Ishikawa (cell line): Measurements from ENCODE around the gene EYA3.
A peak's percentile ranks its signal among the peaks of the same experiment; 100 is the strongest.

Source experiments
- CEBPB ChIP-seq: IDR thresholded peaks from 2 replicates; pipeline ENCODE4 v1.6.1; 2012
- CREB1 ChIP-seq: IDR thresholded peaks from 2 replicates; pipeline ENCODE4 v1.6.1; 2012; ENCODE audit warnings: low read depth
- EGR1 ChIP-seq: IDR thresholded peaks from 2 replicates; pipeline ENCODE4 v1.6.1; 2012
- EP300 ChIP-seq: IDR thresholded peaks from 2 replicates; pipeline ENCODE4 v1.6.1; 2012; ENCODE audit warnings: borderline replicate concordance
- FOXM1 ChIP-seq: IDR thresholded peaks from 2 replicates; pipeline ENCODE4 v1.6.1; 2012; ENCODE audit warnings: low read depth, borderline replicate concordance
- NFIC ChIP-seq: IDR thresholded peaks from 2 replicates; pipeline ENCODE4 v1.6.1; 2012
- RAD21 ChIP-seq: IDR thresholded peaks from 2 replicates; pipeline ENCODE4 v1.6.1; 2012; ENCODE audit warnings: low read depth
- REST ChIP-seq: IDR thresholded peaks from 2 replicates; pipeline ENCODE4 v1.6.1; 2012; ENCODE audit warnings: low read depth, mild to moderate bottlenecking
- TAF1 ChIP-seq: IDR thresholded peaks from 2 replicates; pipeline ENCODE4 v1.6.1; 2012; ENCODE audit warnings: low read depth, mild to moderate bottlenecking
- TCF12 ChIP-seq: IDR thresholded peaks from 2 replicates; pipeline ENCODE4 v1.6.1; 2012; ENCODE audit warnings: low read depth
- TEAD4 ChIP-seq: IDR thresholded peaks from 2 replicates; pipeline ENCODE4 v1.6.1; 2012
- YY1 ChIP-seq: IDR thresholded peaks from 2 replicates; pipeline ENCODE4 v1.6.1; 2012; ENCODE audit warnings: low read depth
- ZBTB7A ChIP-seq: IDR thresholded peaks from 2 replicates; pipeline ENCODE4 v1.6.1; 2012; ENCODE audit warnings: low read depth
- TF ChIP-seq, protein P1 (sequence below): IDR thresholded peaks from 2 replicates; pipeline ENCODE4 v1.6.1; 2012
- TF ChIP-seq, protein P2 (sequence below): IDR thresholded peaks from 2 replicates; pipeline ENCODE4 v1.6.1; 2012

EYA3 gene

DNA sequence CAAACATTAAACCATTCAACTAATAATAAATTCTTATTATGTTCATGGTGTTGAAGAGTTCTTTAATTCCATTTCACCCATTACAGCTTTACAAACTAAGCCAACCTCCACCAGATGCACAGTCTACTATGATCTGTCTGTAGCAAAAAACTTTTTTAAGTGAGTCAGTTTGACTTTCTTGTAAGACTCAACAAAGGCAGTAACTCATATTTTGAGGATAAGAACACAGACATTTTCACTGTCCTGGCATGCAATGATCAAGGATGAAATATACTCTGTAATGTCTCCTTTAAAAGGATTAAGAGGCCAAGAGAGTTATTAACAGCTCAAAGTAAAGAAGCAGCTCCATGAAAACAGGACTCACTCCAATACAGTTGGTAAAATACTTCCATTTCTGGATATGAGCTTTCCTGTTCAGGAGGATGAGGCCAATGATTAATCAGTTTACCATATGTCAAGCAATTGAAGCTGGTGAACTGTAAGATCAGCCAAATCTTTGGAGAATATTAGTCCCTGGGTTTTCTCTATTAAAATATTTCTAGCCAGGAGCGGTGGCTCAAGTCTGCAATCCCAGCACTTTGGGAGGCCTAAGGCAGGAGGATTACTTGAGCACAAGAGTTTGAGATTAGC is 108.1 kb downstream of the EYA3 start:
- TF ChIP-seq FOXM1 (no peak), EP300 (no peak), YY1 (no peak)

DNA sequence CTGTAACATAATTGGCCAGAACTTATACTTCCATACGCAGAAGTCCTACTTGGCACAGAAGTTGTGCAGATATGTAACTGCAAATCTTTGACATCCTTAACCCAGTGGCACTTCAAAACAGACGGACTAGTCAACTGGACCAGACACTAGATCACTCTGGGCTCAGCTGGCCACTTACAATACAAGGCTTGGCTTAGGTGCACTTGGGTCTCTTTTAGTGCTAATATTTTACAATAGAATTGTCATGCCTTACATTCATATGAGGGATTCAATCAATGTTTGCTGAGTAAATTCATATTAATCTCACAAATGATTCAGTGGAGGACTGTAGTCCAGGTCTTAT is 108.6 kb downstream of the EYA3 start:
- TF ChIP-seq RAD21 (no peak), TAF1 (no peak), REST (no peak), EP300 (no peak), YY1 (no peak), TEAD4 (no peak), FOXM1 (no peak), EGR1 (no peak), CREB1 (no peak), ZBTB7A (no peak), TCF12 (no peak), CEBPB (no peak), NFIC (no peak)
- TF ChIP-seq, protein P1, sequence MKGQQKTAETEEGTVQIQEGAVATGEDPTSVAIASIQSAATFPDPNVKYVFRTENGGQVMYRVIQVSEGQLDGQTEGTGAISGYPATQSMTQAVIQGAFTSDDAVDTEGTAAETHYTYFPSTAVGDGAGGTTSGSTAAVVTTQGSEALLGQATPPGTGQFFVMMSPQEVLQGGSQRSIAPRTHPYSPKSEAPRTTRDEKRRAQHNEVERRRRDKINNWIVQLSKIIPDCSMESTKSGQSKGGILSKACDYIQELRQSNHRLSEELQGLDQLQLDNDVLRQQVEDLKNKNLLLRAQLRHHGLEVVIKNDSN = no peak
- TF ChIP-seq, protein P2, sequence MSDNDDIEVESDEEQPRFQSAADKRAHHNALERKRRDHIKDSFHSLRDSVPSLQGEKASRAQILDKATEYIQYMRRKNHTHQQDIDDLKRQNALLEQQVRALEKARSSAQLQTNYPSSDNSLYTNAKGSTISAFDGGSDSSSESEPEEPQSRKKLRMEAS = no peak

DNA sequence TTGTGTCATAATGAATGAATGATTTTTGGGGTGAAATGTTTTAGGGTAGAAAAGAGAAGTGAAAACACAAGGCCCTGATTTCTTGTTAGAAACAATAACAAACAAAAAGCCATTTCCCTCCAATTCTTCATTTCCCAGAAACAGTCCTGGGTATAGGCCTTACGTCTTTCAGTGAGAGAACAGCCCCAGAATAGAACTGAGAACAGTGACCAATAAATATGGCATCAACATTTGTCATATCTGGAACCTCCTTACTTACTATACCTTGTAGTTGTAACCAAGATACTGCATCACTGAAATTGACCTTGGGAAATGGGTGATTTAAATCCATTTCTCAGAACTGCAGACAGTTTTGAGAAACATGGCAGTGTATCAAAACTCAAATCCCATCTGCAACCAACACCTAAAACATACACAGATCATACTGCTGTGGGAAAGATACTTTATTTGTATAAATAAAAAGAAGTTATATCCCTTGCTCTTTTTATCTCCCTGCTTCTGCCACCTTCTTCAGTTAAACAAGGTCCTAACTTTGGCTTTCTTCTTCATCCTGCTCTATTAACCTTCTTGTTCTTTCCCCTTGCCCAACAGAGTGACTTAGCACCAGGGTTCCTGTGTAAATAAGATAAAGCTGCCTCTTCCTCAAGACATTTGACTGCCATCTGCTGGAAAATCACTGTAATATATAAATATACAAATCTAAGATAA is 109.1 kb downstream of the EYA3 start:
- TF ChIP-seq CREB1 (no peak), CEBPB (no peak), TEAD4 (no peak), REST (no peak), FOXM1 (no peak), RAD21 (peak; percentile 61)

DNA sequence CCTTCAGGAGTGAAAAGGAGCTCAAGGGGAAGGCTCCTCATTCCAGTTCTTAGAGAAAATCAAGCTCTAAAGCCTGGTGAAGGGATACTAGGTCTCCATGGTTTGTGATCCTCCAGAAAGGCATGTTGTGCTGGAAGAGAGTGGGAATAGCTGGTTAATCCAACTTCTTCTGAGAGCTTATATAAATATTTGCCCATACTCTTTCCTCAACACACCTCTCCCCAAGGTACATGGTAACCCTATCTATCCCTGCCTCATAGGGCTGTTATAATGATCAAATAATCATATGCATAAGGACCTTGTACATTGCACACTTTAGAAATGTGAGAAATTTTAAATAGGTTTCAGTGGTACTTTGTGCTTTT is 114.0 kb downstream of the EYA3 start:
- no peak for TF ChIP-seq TCF12
- TF ChIP-seq, protein P2 = no peak
- no peak for TF ChIP-seq FOXM1
- no peak for TF ChIP-seq REST
- no peak for TF ChIP-seq TAF1
- TF ChIP-seq EP300 = no peak
- no peak for TF ChIP-seq NFIC
- TF ChIP-seq TEAD4 = no peak

DNA sequence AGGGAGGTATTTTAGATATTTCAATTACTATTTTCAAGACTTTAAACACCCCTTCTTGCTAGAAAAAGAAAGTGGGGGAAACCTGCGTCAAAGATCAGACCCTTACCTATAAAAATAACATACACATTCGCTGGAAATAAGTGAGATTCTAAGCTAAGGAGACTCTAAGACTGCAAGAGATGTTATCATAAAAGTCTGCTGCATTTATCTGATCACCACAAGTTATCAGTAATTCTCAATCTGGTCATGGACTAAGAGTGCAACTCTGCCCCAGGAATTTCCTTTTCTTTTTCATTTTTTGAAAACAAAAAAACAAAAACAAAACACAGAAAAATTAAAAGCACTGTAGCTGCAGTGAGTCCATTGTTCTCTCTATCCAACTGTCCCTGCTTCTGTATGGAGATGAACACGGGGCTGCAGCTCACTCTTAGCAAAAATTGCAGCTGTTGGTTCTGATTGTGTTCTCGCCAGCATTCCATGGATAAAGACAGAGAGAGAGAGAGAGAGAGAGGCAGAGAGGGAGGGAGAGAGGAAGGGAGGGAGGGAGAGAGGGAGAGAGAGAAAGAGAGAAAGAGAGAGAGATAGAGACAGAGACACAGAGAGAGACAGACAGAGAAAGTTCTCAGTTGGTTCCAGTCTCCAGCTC is 114.5 kb downstream of the EYA3 start:
- TF ChIP-seq TEAD4 (no peak), EP300 (no peak), REST (no peak), EGR1 (no peak)
- TF ChIP-seq, protein P1 = no peak
